OCI-LY3 (cell line): ENCODE results near the gene IL17RD.

Experiments used
- H2AFZ ChIP-seq: fragments of 200-600, 300-600 bp; shearing (Covaris generic); 2 replicates; pipeline ENCODE4 v1.6.0; 2014; ENCODE audit warnings: antibody characterized with exemption, low read depth, low read length
- H3K27ac ChIP-seq: fragments of 200-600, 300-600 bp; sonication (generic); 2 replicates; pipeline ENCODE4 v1.5.1; 2014; ENCODE audit warnings: mild to moderate bottlenecking, low read length, moderate library complexity, mixed read lengths
- H3K27me3 ChIP-seq: fragments of 200-600, 300-600 bp; sonication (generic); 2 replicates; pipeline ENCODE4 v1.6.1; 2014; ENCODE audit warnings: low read depth, low read length, mixed read lengths
- H3K36me3 ChIP-seq: fragments of 200-600, 300-600 bp; sonication (generic); replicated peaks from 2 replicates; pipeline ENCODE3; 2014; ENCODE audit warnings: low read depth, low read length, mixed read lengths
- H3K4me1 ChIP-seq: fragments of 300-600, 200-600 bp; sonication (generic); 2 replicates; pipeline ENCODE4 v1.6.1; 2014; ENCODE audit warnings: low read length, mixed read lengths
- H3K4me2 ChIP-seq: fragments of 200-600, 300-600 bp; sonication (generic); 2 replicates; pipeline ENCODE4 v1.6.1; 2014; ENCODE audit warnings: low read length, mixed read lengths
- H3K4me3 ChIP-seq: fragments of 300-600, 200-600 bp; sonication (generic); 2 replicates; pipeline ENCODE4 v1.5.1; 2014; ENCODE audit warnings: antibody characterized with exemption, mild to moderate bottlenecking, low read length, moderate library complexity
- H3K79me2 ChIP-seq: fragments of 300-600, 200-600 bp; shearing (Covaris generic); 2 replicates; pipeline ENCODE4 v1.6.1; 2014; ENCODE audit warnings: mild to moderate bottlenecking, low read length, mixed read lengths
- H3K9ac ChIP-seq: fragments of 300-600, 200-600 bp; shearing (Covaris generic); 2 replicates; pipeline ENCODE4 v1.6.0; 2014; ENCODE audit warnings: mild to moderate bottlenecking, low read length, moderate library complexity
- H3K9me3 ChIP-seq: fragments of 200-600, 300-600 bp; shearing (Covaris generic); 2 replicates; pipeline ENCODE4 v1.6.1; 2014; ENCODE audit warnings: low read length, mixed read lengths; ENCODE audit not compliant: insufficient read depth
- H4K20me1 ChIP-seq: fragments of 200-600, 300-600 bp; sonication (generic); 2 replicates; pipeline ENCODE4 v1.6.1; 2016; ENCODE audit warnings: low read length, mixed read lengths; ENCODE audit not compliant: insufficient read depth
- EZH2phosphoT487 ChIP-seq: fragments of 200-600 bp; shearing (Covaris generic); IDR thresholded peaks from 2 replicates; pipeline ENCODE4 v1.6.1; 2018; ENCODE audit warnings: antibody characterized with exemption, mixed run types, low read depth
- TF ChIP-seq, protein P1 (sequence below): fragments of 200-600, 300-600 bp; sonication (generic); IDR thresholded peaks from 2 replicates; pipeline ENCODE4 v1.5.1; 2014; ENCODE audit warnings: antibody characterized with exemption, low read length, low read depth

IL17RD gene

DNA sequence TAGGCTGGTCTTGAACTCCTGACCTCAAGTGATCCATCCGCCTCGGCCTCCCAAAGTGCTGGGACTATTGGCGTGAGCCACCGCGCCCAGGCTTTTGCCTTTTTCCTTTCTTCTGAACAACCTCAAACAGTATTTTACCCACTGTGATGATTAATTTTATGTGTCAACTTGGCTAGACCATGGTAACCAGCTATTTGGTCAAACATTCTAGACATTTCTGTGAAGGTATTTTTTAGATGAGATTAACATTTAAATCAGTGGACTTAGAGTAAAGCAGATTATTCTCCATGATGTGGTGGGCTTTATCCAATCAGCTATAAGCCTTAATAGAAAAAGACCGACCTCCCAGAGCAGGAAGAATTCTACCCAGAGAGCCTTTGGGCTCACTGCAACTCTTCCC, 98.7 kb downstream of the IL17RD start:
- H3K27ac ChIP-seq: no peak overlapping the region
- H3K4me1 ChIP-seq: peaks cover 36% of the 10 kb centered on the region
- TF ChIP-seq, protein P1, sequence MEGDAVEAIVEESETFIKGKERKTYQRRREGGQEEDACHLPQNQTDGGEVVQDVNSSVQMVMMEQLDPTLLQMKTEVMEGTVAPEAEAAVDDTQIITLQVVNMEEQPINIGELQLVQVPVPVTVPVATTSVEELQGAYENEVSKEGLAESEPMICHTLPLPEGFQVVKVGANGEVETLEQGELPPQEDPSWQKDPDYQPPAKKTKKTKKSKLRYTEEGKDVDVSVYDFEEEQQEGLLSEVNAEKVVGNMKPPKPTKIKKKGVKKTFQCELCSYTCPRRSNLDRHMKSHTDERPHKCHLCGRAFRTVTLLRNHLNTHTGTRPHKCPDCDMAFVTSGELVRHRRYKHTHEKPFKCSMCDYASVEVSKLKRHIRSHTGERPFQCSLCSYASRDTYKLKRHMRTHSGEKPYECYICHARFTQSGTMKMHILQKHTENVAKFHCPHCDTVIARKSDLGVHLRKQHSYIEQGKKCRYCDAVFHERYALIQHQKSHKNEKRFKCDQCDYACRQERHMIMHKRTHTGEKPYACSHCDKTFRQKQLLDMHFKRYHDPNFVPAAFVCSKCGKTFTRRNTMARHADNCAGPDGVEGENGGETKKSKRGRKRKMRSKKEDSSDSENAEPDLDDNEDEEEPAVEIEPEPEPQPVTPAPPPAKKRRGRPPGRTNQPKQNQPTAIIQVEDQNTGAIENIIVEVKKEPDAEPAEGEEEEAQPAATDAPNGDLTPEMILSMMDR: no peak
- no peak for TF ChIP-seq EZH2phosphoT487

DNA sequence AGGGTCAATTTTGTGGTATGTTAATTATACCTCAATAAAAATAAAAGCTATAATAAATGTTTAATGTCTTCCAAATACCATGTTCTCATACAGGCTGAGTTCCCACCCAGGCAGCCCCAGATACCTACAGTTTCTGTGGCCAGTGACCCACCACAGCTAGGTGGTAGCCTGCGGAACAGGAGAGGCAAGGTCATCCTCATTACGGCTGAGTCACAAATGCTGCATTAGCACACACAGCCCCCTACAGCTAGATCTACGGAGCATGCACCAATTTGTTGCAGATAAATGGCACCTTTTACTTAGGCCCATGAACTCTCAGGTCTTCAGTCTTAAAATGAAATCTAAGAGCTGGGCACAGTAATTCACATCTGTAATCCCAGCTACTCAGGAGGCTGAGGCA, 99.6 kb downstream of the IL17RD start:
- H3K79me2 ChIP-seq: no peaks in the 10 kb centered on the region
- TF ChIP-seq EZH2phosphoT487: no peak
- TF ChIP-seq, protein P1: no peak
- no peak overlapping the region for H2AFZ ChIP-seq
- H3K36me3 ChIP-seq: peaks cover 3% of the 10 kb centered on the region
- no peak overlapping the region for H3K4me3 ChIP-seq
- no peaks in the 10 kb centered on the region for H3K27me3 ChIP-seq
- H3K27ac ChIP-seq: no peak overlapping the region
- H4K20me1 ChIP-seq: no peaks in the 10 kb centered on the region
- H3K9ac ChIP-seq: no peak overlapping the region
- H3K4me2 ChIP-seq: no peak overlapping the region
- peaks cover 36% of the 10 kb centered on the region for H3K4me1 ChIP-seq
- no peaks in the 10 kb centered on the region for H3K9me3 ChIP-seq

More for the DNA sequence above, 98.7 kb downstream of the IL17RD start:
- H3K27me3 ChIP-seq: no peaks in the 10 kb centered on the region
- no peaks in the 10 kb centered on the region for H3K79me2 ChIP-seq
- no peak overlapping the region for H2AFZ ChIP-seq
- no peaks in the 10 kb centered on the region for H4K20me1 ChIP-seq
- H3K9me3 ChIP-seq: no peaks in the 10 kb centered on the region
- H3K9ac ChIP-seq: no peak overlapping the region
- H3K36me3 ChIP-seq: peaks cover 3% of the 10 kb centered on the region
- no peak overlapping the region for H3K4me2 ChIP-seq
- H3K4me3 ChIP-seq: no peak overlapping the region

DNA sequence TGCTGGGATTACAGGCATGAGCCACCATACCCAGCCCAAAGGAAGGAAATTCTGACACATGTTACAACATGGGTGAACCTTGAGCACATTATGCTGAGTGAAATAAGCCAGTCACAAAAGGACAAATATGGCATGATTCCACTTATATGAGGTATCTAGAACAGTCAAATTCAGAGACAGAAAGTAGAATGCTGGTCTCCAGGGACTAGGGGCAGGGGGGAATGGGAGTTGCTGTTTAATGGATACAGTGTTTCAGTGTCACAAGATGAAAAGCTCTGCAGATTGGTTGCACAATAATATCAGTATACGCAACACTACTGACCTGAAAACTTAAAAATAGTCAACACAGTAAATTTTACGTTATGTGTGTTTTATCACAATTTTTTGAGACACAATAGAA, 100.6 kb downstream of the IL17RD start:
- no peak for TF ChIP-seq EZH2phosphoT487
- TF ChIP-seq, protein P1: no peak
- Histone ChIP-seq H2AFZ (no peak overlapping the region), H3K9ac (no peak overlapping the region), H3K36me3 (no peaks in the 10 kb centered on the region), H3K4me3 (no peak overlapping the region), H3K4me1 (peaks cover 36% of the 10 kb centered on the region), H3K27ac (no peak overlapping the region), H3K79me2 (no peaks in the 10 kb centered on the region), H4K20me1 (no peaks in the 10 kb centered on the region), H3K4me2 (no peak overlapping the region), H3K9me3 (no peaks in the 10 kb centered on the region), H3K27me3 (no peaks in the 10 kb centered on the region)

DNA sequence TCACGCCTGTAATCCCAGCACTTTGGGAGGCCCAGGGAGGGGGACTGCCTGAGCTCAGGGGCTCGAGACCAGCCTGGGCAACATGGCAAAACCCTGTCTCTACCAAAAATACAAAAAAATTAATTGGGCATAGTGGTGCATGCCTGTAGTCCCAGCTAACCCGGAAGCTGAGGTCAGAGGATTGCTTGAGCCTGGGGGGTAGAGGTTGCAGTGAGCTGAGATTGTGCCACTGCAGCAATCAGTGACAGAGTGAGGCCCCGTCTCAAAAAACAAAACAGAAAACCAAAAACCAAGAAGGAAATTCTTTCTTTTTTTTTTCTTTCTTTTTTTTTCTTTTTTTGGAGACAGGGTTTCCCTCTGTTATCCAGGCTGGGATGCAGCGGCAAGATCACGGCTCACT, 101.2 kb downstream of the IL17RD start:
- no peak overlapping the region for H3K27ac ChIP-seq
- no peaks in the 10 kb centered on the region for H3K27me3 ChIP-seq
- no peak overlapping the region for H3K4me3 ChIP-seq
- no peaks in the 10 kb centered on the region for H3K79me2 ChIP-seq
- H3K4me1 ChIP-seq: peaks cover 35% of the 10 kb centered on the region
- no peak overlapping the region for H3K4me2 ChIP-seq
- H4K20me1 ChIP-seq: no peaks in the 10 kb centered on the region
- H3K36me3 ChIP-seq: no peaks in the 10 kb centered on the region
- no peak overlapping the region for H3K9ac ChIP-seq
- no peaks in the 10 kb centered on the region for H3K9me3 ChIP-seq
- no peak for TF ChIP-seq EZH2phosphoT487
- TF ChIP-seq, protein P1: no peak
- H2AFZ ChIP-seq: no peak overlapping the region
